HCT116 (cell line): Measurements from ENCODE around the gene GPM6B.

Source experiments
- CEBPB ChIP-seq: IDR thresholded peaks from 2 replicates; pipeline ENCODE4 v1.6.1; 2012; ENCODE audit warnings: low read depth
- CTCF ChIP-seq, 3 experiments: fragments of 200-600 bp in 1 of 3; sonication (generic) in 1 of 3; IDR thresholded peaks in 2 of 3; conservative IDR thresholded peaks in 1 of 3; 2 replicates each; pipeline ENCODE4 v1.5.1; 2012 to 2017; ENCODE audit warnings: low read depth in 2 of 3, low read length in 2 of 3, antibody characterized with exemption in 1 of 3, borderline replicate concordance in 1 of 3, control low read depth in 1 of 3, mild to moderate bottlenecking in 1 of 3, mixed read lengths in 1 of 3, mixed run types in 1 of 3, moderate library complexity in 1 of 3; ENCODE audit not compliant: insufficient read depth in 1 of 3
- EZH2 ChIP-seq: fragments of 200-600 bp; sonication (generic); IDR thresholded peaks from 2 replicates; pipeline ENCODE4 v1.6.1; 2017; ENCODE audit warnings: antibody characterized with exemption, mixed run types
- EZH2phosphoT487 ChIP-seq: fragments of 200-600 bp; IDR thresholded peaks from 2 replicates; pipeline ENCODE4 v1.6.1; 2018; ENCODE audit warnings: antibody characterized with exemption, borderline replicate concordance
- POLR2A ChIP-seq: IDR thresholded peaks from 2 replicates; pipeline ENCODE4 v1.7.0; 2011; ENCODE audit warnings: borderline replicate concordance; ENCODE audit not compliant: insufficient read depth, insufficient read length; ENCODE audit errors: extremely low read depth
- POLR2AphosphoS5 ChIP-seq: IDR thresholded peaks from 2 replicates; pipeline ENCODE4 v1.6.1; 2011; ENCODE audit warnings: mild to moderate bottlenecking, low read depth, low read length, moderate library complexity
- RAD21 ChIP-seq: IDR thresholded peaks from 2 replicates; pipeline ENCODE4 v1.6.1; 2012; ENCODE audit warnings: low read depth, mild to moderate bottlenecking
- REST ChIP-seq: IDR thresholded peaks from 2 replicates; pipeline ENCODE4 v1.6.1; 2012; ENCODE audit warnings: low read depth
- SIN3A ChIP-seq: IDR thresholded peaks from 2 replicates; pipeline ENCODE4 v1.6.1; 2012; ENCODE audit warnings: low read depth
- SP1 ChIP-seq: IDR thresholded peaks from 2 replicates; pipeline ENCODE4 v1.6.1; 2012; ENCODE audit warnings: low read depth
- SRF ChIP-seq: IDR thresholded peaks from 2 replicates; pipeline ENCODE4 v1.6.1; 2012; ENCODE audit warnings: low read depth
- TCF7L2 ChIP-seq: IDR thresholded peaks from 2 replicates; pipeline ENCODE4 v1.7.0; 2011; ENCODE audit warnings: borderline replicate concordance, inconsistent platforms; ENCODE audit not compliant: insufficient read depth, insufficient read length; ENCODE audit errors: extremely low read depth

- TF ChIP-seq RAD21 (no peak), CTCF (IDR thresholded peaks at IDR 0.05 in 2 of 3, conservative IDR thresholded peaks at IDR 0.05 in 1 of 3; ENCODE audit: borderline replicate concordance in 1 of 3, insufficient read depth in 1 of 3, low read depth in 2 of 3, low read length in 2 of 3) (no peak), SIN3A (no peak), POLR2AphosphoS5 (no peak), POLR2A (no peak), EZH2 (no peak), TCF7L2 (no peak), REST (no peak), EZH2phosphoT487 (no peak), SP1 (no peak), SRF (no peak), CEBPB (no peak)
These were observed 20.4 kb upstream of the GPM6B start for GRCh38 chrX:13837290-13837745.
